Neural crest cell (in vitro differentiated cells): Measurements from ENCODE around the gene SMG6. TPM values are rescaled to one million over a fixed set of nuclear protein-coding genes. Genes with fewer than 3 reads are reported as not detected.
"Not testable (repeated sequence)": the region's sequence is repeated elsewhere in the genome, so short reads cannot be mapped to it uniquely, and the experiment has no call there.

Experiments
- DNase-seq: peaks from one replicate; pipeline ENCODE4 v3.0.0; 2021; ENCODE audit warnings: low read depth, mixed read lengths, low spot score
- H3K27ac Mint-ChIP-seq: one replicate; pipeline ENCODE4 v1.8.0; 2021; ENCODE audit warnings: mild to moderate bottlenecking, mixed read lengths; ENCODE audit not compliant: unreplicated experiment
- H3K27me3 Mint-ChIP-seq: 2 replicates; pipeline ENCODE4 v1.8.0; 2021; ENCODE audit warnings: low read depth, mild to moderate bottlenecking, mixed read lengths
- H3K36me3 Mint-ChIP-seq: 2 replicates; pipeline ENCODE4 v1.8.0; 2021; ENCODE audit warnings: low read depth, mild to moderate bottlenecking, mixed read lengths
- H3K4me1 Mint-ChIP-seq: 2 replicates; pipeline ENCODE4 v1.8.0; 2021; ENCODE audit warnings: mixed read lengths
- H3K4me3 Mint-ChIP-seq: one replicate; pipeline ENCODE4 v1.8.0; 2021; ENCODE audit warnings: mild to moderate bottlenecking, mixed read lengths
- H3K9me3 Mint-ChIP-seq: 2 replicates; pipeline ENCODE4 v1.8.0; 2021; ENCODE audit warnings: mixed read lengths
- total RNA-seq: library from RNA; stranded (reverse); gene quantifications from 2 replicates; pipeline ENCODE4 v1.2.1, GENCODE V29; 2021
- TF ChIP-seq, protein P1 (sequence below): fragments of 200-600 bp; sonication (generic); conservative IDR thresholded peaks from 2 replicates; pipeline ENCODE4 v1.5.0; 2021; ENCODE audit warnings: antibody characterized with exemption, mild to moderate bottlenecking

The SMG6 gene
- total RNA-seq, 1 donor from 2014 or later = 57.2 TPM

DNA sequence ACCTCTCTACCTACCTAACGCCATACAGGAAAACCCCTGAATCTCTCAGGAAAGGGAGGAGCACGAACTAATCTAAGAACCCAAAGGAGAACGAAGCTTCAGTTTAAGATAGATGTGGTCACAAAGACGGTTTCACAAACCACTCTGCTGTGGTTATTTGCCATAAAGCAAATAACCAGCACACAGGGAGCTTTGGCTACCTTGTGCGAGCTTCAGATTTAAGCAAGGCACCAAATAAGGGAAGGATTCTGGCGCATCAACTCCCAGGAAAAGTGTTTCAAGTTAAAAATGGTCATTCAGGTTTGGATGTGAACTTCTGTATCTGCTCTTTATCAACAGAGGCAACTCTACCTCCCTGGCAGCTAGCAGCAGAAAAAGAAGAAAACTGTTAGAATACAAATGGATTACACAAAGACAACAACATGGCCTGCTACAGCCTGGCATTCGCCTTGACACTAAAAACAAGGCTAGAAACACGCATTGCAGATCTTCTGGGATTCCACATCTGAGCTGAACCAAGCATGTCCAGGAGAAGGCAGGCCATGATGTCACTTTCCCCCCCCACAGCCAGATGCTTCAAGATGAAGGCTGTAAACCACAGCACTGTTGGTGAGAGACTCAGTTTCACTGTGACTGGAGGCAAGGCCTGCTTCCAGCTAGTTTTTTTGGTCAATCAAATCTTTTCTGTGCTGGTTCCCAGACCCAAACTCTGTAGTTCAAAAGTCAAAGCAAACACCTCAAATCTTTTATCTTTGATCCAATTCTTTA is 43.6 kb downstream of the SMG6 start:
- TF ChIP-seq, protein P1, sequence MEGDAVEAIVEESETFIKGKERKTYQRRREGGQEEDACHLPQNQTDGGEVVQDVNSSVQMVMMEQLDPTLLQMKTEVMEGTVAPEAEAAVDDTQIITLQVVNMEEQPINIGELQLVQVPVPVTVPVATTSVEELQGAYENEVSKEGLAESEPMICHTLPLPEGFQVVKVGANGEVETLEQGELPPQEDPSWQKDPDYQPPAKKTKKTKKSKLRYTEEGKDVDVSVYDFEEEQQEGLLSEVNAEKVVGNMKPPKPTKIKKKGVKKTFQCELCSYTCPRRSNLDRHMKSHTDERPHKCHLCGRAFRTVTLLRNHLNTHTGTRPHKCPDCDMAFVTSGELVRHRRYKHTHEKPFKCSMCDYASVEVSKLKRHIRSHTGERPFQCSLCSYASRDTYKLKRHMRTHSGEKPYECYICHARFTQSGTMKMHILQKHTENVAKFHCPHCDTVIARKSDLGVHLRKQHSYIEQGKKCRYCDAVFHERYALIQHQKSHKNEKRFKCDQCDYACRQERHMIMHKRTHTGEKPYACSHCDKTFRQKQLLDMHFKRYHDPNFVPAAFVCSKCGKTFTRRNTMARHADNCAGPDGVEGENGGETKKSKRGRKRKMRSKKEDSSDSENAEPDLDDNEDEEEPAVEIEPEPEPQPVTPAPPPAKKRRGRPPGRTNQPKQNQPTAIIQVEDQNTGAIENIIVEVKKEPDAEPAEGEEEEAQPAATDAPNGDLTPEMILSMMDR = no peak
- H3K36me3 Mint-ChIP-seq = peaks cover 32% of the 10 kb centered on the region
- H3K27ac Mint-ChIP-seq = no peak overlapping the region

DNA sequence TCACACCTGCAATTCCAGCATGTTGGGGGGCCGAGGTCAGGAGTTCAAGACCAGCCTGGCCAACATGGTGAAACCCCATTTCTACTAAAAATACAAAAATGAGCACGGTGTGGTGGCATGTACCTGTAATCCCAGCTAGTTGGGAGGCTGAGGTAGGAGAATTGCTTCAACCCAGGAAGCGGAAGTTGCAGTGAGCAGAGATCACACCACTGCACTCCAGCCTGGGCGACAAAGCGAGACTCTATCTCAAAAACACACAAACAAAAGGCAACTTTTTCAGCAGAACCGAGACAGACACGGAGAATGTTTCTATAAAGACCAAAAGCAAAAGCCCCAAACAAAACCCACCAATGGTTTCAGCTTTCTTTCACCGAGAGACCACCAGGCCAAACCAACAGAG is 44.8 kb downstream of the SMG6 start:
- H3K27ac Mint-ChIP-seq, DNase-seq, H3K4me1 Mint-ChIP-seq, H3K9me3 Mint-ChIP-seq, H3K4me3 Mint-ChIP-seq, H3K27me3 Mint-ChIP-seq: not testable (repeated sequence)
- peaks cover 34% of the 10 kb centered on the region for H3K36me3 Mint-ChIP-seq

More for the DNA sequence above, 43.6 kb downstream of the SMG6 start:
- DNase-seq = no peak
- no peak overlapping the region for H3K4me3 Mint-ChIP-seq
- H3K27me3 Mint-ChIP-seq = no peaks in the 10 kb centered on the region
- H3K4me1 Mint-ChIP-seq = no peaks in the 10 kb centered on the region
- peaks cover under 1% of the 10 kb centered on the region for H3K9me3 Mint-ChIP-seq

DNA sequence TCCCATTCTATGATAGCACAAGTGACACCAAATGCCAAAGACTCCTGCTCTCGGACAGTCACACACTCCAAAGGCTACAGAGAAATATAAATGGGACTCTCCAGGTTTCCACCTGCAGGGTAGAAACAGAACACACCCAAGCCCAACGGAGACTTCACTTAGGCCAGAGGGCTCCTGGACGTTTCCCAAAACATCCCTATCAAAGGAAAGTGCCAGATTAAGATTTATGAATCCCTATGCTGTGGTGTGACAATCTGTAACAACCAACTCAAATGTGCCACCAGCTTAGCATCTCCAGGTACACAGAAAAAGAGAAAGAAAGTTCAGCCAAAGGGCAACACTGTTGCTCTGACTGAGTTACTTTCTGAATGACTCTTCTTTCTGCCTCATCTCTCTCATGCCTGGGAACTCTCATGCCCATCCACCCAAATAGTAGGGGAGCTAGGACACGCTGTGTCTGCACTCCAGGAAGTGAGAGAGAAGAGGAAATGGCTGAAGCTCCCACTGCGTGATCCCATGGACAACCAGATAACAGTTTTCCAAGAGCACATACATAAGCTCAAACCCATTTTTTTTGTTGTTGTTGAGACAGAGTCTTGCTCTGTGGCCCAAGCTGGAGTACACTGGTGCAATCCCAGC is 49.7 kb downstream of the SMG6 start:
- H3K27ac Mint-ChIP-seq = no peak overlapping the region
- peaks cover 43% of the 10 kb centered on the region for H3K36me3 Mint-ChIP-seq
- TF ChIP-seq, protein P1 = no peak
- no peak for DNase-seq
- H3K27me3 Mint-ChIP-seq = no peaks in the 10 kb centered on the region
- H3K4me3 Mint-ChIP-seq = no peak overlapping the region
- H3K9me3 Mint-ChIP-seq = peaks cover 4% of the 10 kb centered on the region
- H3K4me1 Mint-ChIP-seq = no peaks in the 10 kb centered on the region

DNA sequence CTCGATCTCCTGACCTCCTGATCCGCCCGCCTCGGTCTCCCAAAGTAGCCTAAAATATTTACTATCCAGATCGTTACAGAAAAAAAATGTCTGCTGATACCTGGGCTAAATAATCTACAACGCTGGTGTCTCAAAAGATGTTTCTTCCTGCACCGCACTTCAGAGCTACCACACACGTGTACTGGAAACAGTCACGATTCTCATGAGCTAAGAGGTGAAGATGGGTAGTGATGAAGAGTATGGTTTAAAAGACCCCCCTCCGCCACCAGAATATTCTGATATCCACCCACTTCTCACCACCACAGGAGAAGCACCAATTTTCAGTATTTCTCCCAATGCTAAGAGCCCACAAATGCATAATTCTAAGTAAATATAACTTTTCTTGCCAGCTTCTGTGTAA is 50.2 kb downstream of the SMG6 start:
- Mint-ChIP-seq H3K27me3 (no peaks in the 10 kb centered on the region), H3K9me3 (peaks cover 4% of the 10 kb centered on the region), H3K27ac (no peak overlapping the region), H3K4me1 (no peaks in the 10 kb centered on the region), H3K36me3 (peaks cover 43% of the 10 kb centered on the region), H3K4me3 (no peak overlapping the region)
- TF ChIP-seq, protein P1 = no peak
- DNase-seq = no peak

DNA sequence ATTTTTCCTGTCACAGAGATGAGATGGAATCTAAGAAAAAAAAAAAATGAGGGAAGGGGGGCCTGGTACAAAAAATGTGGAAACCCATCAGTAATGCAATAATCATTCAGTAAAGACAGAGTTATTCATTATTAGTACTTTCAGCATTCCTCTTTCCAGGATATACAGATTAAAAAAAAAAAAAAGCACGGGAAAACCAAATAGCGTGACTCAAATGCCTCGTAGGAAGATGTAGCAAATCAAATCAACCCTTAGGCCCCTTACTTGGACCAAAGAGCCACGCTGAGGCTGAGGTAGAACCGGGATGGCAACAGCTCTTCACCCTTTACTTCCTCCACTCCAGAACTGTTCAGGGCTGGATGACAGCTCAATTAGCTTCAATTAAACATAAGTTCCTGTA is 52.5 kb downstream of the SMG6 start:
- Mint-ChIP-seq H3K9me3 (peaks cover 4% of the 10 kb centered on the region), H3K4me1 (no peaks in the 10 kb centered on the region), H3K27me3 (no peaks in the 10 kb centered on the region), H3K27ac (no peak overlapping the region), H3K36me3 (peaks cover 34% of the 10 kb centered on the region), H3K4me3 (no peak overlapping the region)
- no peak for DNase-seq
- TF ChIP-seq, protein P1 = no peak
